T-helper 9 cell (primary cell): ENCODE results near the gene GNB2.
A peak's percentile ranks its signal among the peaks of the same experiment; 100 is the strongest.
"Not testable (repeated sequence)": the region's sequence is repeated elsewhere in the genome, so short reads cannot be mapped to it uniquely, and the experiment has no call there.

Source experiments
- DNase-seq: peaks from one replicate; pipeline ENCODE4 v3.0.0-alpha.2; 2020

GNB2 gene

DNA sequence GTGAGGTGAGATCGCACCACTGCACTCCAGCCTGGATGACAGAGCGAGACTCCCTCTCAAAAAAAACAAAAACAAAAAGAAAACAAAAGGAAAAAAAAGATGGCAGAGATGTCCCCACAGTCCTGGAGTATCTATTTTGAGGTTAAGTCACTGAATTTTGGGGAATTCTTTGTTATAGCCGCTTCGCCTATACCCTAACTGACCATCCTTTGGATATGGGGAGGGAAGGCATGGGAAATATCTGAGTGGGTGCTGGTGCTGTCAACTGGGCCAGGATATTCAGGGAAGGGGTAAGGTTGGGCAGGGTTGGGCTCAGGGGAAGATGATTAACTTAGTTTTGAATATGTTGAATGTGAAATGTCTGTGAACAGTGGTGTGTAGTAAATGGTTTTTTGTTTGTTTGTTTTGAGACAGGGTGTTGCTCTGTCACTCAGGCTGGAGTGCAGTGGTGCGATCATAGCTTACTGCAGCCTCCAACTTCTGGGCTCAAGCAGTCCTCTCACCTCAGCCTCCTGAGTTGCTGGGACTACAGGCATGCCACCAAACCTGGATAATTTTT, 8.3 kb upstream of the GNB2 start:
- no peak for DNase-seq

DNA sequence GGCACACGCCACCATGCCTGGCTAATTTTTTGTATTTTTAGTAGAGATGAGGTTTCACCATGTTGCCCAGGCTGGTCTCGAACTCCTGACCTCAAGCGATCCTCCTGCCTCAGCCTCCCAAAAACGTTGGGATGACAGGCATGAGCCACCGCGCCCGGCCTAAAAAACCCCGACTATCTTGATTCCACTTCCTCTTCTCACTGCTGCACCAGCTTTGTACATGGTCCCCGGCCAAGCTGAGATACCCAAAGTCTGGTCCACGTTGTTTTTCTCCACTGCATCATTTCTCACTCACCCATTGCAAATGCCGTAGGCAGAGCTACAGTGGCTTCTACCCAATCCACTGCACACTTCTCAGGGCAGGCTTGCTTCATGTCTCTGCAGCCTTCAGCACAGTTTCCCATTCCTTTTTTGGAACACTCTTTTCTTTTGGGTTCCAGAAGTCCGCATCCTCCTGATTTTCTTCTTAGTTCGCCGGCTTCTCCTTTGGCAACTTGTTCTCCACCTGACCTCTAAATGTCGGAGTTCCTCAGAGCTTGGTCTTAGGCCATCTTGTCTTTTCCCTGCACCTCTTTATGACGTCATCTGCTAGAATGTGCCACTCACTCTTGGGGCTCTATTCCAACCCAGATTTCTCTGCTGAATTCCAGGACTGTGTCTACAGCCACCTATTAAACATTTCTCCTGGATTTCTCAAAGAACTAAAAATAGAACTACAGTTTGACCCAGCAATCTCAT, 6.0 kb upstream of the GNB2 start:
- DNase-seq: no peak

DNA sequence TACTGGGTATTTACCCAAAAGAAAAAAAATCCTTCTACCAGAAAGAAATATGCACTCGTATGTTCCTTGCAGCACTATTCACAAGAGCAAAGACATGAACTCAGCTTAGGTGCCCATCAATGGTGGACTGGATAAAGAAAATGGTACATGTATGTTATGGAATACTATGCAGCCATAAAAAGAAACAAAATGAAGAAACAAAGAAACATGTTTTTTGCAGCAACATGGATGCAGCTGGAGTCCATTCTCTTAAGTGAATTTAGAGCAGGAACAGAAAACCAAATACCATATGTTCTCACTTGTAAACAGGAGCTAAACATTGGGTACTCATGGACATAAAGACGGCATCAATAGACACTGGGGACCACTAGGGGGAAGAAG, 5.5 kb upstream of the GNB2 start:
- no peak for DNase-seq

DNA sequence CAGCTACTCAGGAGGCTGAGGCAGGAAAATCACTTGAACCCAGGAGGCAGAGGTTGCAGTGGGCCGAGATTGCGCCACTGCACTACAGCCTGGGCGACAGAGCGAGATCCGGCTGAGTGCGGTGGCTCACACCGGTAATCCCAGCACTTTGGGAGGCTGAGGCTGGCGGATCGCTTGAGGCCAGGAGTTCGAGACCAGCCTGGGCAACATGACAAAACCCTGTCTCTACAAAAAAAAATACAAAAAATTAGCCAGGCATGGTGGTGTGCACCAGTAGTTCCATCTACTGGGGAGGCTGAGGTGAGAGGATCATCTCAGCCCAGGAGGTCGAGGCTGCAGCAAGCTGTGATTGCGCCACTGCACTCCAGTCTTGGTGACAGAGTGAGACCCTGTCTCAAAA, 4.4 kb upstream of the GNB2 start:
- not testable (repeated sequence) for DNase-seq

DNA sequence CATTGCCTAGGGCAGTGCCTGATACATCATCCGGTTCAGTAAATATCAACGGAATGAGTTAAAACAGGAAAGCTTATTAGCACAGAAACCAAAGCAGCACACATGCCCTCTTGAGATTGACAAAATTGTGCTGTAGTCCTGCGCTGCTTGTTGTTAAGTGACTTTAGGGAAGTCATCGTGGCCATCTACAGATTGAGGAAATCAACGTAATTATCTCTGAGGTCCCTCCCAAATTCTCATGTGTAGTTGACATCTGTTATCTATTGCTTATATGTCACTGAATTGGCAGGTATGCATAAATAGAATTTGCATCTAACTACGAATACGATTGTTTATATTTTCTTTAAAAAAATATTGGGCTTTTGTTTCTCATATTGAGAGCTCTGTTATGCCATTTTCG, 3.5 kb upstream of the GNB2 start:
- no peak for DNase-seq

DNA sequence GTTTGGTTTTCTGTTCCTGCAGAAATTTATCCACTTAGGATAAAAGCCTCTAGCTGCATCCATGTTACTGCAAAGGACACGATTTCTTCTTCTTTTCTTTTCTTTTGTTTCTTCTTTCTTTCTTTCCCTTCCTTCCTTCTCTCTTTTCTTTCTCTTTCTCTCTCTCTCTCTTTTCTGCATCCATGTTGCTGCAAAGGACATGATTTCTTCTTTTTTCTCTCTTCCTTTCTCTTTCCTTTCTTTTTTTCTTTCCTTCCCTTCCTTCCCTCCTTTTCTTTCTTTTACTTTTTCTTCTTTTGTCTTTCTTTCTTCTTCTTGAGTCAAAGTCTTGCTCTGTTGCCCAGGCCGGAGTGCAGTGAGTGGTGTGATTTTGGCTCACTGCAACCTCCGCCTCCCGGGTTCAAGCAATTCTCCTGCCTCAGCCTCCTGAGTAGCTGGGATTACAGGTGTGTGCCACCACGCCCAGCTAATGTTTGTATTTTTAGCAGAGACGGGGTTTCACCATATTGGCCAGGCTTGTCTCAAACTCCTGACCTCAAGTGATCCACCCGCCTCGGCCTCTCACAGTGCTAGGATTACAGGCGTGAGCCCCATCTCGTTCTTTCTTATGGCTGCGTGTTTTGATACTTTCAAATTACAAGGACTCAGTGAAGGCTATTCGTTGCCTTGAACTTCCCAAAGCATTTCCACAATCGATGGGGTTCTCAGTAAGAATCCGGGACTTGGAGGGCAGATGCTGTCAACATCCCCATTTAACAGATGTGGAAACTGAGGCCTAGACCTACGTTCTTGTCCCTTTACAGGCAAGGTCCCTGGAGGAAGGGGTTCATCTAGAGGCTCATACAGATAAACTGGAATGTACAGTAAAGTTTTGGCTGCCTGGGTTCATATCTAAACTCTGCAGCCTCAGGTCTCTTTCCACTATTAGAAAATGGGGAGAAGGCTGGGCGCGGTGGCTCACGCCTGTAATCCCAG, 1.9 kb upstream of the GNB2 start:
- DNase-seq: no peak

DNA sequence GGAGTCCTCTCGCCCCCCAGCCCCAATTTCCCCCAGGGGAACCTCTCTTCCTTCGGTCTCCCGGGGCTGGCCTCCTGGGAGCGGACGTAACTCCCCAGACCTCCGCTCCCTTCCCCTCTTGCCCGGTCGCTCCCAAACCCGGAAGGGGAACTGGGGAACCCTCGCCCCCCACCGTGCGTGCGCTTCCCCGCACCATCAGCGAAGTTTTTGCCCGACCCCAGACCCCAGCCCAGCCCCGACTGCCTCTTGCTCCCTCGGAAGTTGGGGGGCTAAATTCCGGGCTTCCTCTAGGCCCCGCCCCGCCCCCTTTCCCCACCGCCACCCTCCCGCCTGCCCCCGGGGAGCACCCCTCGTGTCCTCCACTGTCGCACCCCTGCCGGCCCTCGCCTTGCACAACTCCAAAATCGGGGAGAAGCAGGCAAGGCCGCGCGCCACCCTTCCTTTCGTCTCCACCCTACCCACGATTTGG, 436 bp downstream of the GNB2 start:
- peak; percentile 30 for DNase-seq

DNA sequence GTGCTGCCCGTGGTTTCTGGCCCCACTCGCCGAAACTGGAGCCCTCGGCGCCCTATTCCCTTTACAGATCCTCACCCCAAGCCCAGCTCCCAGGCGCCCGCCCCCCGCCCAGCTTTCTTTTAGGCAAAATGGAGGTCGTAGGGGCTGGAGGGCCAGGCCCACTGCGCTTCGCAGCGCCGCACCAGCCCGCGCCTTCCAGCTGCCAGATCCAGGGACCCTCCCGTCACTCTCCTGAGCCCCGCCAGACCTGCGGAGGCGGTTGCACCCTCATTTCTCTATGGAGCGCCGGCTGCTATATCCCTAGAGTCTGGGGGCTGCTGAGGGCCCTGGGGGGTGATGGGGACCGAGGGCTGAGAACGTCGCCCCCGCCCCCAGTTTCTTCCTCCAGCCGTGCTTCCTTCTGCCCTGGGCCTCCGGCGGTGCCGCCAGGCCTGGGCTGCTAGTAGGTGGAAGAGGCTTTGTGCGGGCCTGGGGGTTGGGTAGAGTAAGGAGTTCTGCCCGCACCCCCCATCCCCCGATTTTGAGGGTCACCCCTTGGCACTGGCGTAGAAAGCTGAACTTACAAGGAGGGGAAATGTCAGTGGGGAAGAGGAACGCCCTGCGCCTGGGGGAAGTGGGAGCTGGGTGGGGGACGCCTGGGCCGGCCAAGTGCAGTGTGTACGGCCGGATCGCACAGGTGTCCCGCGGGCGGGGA, 1.0 kb downstream of the GNB2 start:
- DNase-seq: no peak

DNA sequence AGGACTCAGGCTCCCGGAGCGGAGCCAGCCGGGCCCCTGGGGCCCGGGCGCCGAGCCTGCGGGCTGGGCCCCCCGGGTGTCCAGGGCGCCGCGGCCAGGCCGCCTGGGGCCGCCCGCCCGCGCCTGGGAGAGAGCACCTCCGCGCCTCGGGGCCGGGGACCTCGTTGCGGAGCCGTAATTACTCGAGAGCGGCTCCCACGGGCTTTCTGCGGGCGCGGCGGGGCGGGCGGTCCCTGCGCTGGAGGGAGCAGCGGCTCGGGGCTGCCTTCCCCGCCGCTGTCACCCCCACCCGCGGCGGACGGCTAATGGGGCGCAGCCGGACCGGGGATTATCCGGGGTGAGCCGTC, 1.5 kb downstream of the GNB2 start:
- DNase-seq: peak; percentile 45

DNA sequence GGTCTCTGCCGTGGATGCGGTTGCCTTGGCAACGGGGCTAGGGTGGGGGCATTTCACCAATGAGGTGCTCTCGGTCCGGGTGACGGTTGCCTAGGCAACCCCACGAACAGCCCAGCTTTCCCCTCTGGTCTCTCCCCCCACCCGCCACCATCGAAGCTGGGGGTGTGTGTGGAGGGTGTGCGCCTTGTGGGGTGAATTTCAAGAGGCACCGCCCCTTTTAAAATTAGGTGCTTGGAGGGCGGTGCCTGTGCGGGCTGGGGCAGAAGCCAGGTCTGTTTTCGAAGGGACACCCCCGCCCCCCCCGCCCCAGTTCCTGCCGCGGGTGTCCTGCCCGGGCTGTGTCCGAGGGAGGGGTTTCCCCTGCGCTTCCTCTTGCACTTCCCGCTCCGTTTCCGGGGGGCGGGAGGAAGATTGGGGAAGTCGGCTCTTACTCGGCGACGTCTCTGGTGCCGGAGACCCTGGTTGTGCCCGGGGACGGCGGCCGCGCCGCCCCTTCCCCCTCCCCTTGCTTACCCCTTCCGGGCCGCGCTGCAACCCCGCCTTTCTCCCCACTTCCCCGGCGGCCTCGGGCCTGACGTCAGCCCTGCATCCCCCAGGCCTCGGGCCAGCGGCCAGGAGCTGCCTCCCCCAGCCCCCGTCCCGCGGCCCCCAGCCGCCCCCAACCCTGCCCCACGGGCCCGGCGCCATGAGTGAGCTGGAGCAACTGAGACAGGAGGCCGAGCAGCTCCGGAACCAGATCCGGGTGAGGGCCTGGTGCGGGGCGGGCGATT, 2.2 kb downstream of the GNB2 start:
- peak; percentile 89 for DNase-seq

DNA sequence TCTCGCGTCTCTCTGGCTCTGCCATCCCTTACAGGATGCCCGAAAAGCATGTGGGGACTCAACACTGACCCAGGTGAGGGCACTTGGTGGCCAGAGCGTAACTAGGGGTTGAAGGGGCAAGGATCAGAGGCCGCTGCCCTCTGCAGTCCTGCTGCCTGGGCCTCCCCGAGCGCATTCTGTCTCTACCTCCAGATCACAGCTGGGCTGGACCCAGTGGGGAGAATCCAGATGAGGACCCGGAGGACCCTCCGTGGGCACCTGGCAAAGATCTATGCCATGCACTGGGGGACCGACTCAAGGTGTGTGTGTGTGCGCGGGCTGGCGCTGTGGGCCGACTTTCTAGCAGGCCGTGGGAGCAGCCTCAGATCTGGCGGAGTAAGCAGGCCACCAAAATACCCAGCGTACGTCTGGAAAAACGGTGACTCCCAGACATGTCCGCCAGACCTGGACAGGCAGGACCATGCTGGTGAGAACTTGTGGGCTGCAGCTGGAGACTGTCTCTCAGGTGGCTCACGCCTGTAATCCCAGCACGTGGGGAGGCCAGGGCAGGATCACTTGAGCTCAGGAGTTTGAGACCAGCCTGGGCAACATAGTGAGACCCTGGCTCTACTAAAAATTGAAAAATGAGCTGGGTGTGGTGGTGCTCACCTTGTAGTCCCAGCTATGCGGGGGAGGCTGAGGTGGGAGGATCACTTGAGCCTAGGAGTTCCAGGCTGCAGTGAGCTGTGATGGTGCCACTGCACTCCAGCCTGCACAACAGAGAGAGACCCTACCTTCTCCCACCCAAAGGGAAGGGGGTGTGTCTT, 3.2 kb downstream of the GNB2 start:
- DNase-seq: no peak

DNA sequence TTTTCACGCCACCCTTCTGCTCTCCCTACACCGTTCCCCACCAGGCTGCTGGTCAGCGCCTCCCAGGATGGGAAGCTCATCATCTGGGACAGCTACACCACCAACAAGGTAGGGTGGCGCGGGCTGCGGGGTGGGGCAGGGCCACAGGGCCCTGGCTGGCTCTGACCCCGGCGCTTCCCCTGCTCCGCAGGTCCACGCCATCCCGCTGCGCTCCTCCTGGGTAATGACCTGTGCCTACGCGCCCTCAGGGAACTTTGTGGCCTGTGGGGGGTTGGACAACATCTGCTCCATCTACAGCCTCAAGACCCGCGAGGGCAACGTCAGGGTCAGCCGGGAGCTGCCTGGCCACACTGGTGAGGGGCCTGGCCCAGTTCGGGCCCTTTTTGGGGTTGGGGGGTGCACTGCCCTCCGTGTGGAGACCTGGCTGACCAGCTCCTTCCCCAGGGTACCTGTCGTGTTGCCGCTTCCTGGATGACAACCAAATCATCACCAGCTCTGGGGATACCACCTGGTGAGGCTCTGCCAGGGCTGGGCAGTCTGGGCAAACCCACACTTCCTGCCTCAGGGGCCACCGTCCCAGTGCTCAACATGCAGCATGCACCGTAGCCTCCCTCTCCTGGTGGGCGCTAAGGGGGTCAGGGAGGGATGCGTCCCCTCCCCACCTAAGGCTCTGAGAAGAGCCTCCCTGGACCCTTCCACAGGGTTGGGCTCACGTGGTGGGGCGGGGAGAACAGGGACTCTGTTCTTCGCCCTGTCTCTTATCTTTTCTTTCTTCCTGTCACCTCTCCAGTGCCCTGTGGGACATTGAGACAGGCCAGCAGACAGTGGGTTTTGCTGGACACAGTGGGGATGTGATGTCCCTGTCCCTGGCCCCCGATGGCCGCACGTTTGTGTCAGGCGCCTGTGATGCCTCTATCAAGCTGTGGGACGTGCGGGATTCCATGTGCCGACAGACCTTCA, 4.0 kb downstream of the GNB2 start:
- no peak for DNase-seq

DNA sequence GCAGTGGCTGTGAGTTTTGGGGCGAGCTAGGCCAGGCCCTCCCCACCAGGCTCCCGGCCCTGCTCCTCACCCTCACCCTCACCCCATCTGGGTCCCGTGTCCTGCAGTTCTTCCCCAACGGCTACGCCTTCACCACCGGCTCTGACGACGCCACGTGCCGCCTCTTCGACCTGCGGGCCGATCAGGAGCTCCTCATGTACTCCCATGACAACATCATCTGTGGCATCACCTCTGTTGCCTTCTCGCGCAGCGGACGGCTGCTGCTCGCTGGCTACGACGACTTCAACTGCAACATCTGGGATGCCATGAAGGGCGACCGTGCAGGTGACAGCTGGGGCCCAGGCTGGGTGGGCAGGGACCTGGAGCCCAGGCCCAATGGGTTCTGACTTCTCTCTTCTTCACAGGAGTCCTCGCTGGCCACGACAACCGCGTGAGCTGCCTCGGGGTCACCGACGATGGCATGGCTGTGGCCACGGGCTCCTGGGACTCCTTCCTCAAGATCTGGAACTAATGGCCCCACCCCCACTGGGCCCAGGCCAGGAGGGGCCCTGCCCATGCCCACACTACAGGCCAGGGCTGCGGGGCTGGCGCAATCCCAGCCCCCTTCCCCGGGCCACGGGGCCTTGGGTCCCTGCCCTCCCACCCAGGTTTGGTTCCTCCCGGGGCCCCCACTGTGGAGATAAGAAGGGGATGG, 4.9 kb downstream of the GNB2 start:
- DNase-seq: no peak

DNA sequence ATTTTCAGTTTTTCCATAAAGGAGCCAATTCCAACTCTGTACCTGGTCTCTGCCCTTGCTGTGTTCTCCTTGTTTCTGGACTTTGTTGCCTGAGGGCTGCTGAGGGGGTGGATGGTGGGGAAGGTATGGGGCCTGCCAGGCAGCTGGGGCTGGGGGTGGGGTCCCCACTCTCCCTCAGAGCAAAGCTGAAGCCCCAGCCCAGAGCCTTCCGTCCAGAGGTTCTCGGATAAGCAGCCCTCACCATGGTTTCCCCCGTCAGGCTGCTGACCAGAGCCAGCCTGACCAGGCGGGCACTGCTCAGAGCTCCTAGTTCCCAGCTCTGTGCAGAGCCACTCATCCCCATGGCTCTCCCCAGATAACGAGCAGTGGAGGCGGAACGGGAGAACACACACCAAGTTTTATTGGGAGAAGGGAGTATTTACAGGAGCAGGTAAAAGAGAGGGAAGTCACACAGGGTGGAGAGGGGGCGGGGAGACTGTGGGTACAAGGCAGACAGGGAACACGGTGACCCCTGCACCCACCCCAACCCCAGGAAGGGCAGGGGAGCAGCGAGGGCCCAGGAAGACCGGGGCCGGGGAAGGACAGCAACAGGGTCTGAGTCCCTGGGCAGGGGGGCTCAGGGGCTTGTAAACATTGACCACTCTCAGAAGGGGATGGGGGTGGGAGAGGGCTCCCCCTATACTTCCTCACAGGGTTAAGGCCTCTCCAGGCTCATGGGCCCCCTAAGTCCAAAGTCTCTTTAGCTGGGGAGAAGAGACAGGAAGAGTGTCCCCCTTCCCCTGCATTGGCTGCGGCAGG, 5.8 kb downstream of the GNB2 start:
- DNase-seq: no peak

DNA sequence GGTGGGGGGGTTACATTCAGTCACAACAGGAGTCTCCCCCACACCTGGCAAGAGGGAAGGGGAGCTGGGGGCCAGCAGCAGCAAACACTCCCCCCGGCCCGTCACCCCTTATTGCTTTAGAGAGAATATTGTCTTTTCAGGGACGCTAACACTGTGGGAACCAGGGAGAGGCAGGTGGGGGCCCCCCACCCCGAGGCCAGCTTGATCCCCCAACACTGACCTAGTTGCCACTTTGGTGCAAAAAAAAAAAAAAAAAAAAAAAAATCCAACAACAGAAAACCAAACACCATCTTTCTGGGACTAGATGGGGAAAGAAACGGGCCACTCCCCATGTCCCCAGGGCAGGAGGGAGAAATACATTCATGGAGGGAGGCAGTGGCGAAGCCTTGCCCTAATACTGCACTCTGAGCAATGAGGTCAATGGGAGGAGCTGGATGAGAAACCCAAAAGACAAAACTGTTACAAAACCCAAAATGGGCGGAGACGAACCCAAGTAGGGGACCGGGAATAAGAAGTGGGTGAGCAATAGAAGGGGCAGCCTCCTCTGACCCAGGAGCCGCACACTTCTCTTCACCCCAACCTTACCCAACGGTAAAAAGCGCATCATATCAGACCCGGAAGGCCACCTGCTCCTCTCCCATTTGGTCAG, 6.5 kb downstream of the GNB2 start:
- DNase-seq: no peak

DNA sequence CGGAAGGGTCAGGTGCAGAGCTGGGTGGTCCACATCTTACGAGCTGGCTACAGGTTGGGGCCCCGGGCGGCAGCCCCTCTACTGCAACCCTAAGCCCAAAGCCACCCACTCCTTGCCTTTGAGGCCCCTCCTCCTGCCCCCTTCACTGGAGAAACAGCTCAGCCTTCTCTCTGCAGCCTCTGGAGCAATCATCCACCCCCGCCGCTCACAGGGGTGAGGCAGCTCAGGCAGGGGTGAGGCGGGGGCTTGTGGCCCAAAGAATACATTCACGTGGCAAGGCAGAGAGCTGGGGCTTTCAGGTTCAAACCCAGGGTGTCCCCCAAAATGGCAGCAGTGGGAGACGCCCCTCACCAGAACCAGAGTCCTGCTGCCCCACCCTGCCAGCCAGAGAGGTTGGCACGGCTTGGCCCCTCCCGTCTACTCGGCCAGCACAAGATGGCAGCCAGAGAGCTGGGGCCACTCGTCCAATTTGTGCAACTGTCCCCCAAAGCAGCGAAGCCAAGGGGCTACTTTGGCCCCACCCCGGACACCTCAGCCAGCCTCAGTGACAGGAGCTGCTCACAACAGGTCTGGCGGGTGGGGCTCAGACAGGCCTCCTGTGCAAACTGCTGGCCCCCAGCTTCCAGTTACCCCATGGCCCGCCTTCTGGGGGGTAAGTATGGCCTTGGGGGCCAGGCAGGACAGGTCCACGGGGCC, 7.2 kb downstream of the GNB2 start:
- no peak for DNase-seq

DNA sequence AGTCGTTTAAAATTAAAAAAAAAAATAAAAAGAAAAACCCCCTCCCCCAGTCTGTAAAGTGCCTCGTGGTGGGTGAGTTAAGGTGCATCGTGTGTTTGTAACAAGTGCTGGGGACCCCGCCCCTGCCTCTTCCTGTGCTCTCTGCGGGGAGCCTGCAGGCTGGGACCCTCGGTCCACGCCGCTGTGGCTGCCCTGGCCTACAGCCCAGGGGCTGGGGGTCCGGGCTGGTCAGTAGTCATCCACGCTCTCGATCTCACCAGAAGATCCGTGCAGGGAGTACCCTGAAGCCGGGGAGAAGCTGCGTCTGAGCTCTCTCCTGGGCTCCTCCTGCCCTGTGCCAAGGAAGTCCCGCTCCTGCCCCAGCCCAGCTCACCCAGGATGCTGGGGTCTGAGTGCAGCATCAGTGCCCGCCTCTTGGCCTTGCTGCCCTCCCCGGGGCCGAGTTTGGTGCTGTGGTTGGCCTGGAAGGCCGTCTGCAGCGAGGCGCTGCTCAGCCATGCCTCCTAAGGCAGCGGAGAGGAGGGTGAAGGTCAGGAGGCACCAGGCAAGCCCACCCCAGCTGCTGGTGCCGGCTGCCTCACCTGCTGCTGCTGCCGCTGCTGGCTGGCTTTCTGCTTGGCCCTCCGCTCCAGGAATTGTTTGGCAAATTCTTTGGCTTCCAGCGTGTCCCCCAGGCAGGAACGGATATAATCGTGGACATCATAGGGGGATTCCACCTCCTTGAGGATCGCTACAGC, 8.1 kb downstream of the GNB2 start:
- no peak for DNase-seq
